Omental fat pad (tissue), 4 donors: ENCODE data around the gene ZFHX3. TPM values are rescaled to one million over a fixed set of nuclear protein-coding genes. Genes with fewer than 3 reads are reported as not detected.

ENCODE experiments used
- ATAC-seq: fragments of 150-250 bp; one replicate; pipeline ENCODE4 v1.9.1; 2016; ENCODE audit warnings: mild to moderate bottlenecking, moderate library complexity; ENCODE audit not compliant: low FRiP score
- DNase-seq: peaks from one replicate; pipeline ENCODE4 v3.0.0-alpha.2; 2019; ENCODE audit warnings: low spot score
- CTCF ChIP-seq, 3 donors: fragments of 450-650 bp; IDR thresholded peaks; one replicate each; pipeline ENCODE4 v1.5.1; 2016 to 2017; ENCODE audit warnings: antibody characterized with exemption in 3 of 3, mild to moderate bottlenecking in 3 of 3, moderate library complexity in 2 of 3
- total RNA-seq, 4 donors: library from RNA; depleted of rRNA; stranded (reverse); fragments of >200 nt; gene quantifications; one replicate each; pipeline ENCODE4 v1.1.0, GENCODE V29; 2016

Gene ZFHX3
- total RNA-seq, 4 donors from 2014 or later: 11.8 to 35.2 (median 13.7) TPM

DNA sequence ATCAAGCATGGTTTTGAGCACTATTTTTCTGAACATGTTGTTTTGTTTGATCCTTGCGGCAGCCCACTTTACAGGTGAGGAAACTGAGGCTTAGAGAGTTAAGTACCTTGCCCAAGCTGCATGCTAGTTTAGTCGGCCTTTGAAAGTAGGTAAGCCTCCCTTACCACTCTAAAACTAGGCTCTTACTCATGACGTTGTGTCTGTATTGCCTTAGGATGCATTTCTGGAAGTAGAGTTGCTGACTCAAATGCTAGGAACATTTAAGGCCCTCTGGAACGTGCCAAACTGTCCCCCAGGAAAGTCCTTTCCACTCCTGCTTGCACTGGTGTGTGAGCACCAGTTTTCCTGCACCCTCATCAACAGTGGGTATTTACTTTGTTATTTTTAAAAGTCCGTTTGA lies 76.6 kb downstream of the ZFHX3 start:
- no peak for ATAC-seq
- TF ChIP-seq CTCF (IDR thresholded peaks at IDR 0.05): no peak
- DNase-seq: no peak

DNA sequence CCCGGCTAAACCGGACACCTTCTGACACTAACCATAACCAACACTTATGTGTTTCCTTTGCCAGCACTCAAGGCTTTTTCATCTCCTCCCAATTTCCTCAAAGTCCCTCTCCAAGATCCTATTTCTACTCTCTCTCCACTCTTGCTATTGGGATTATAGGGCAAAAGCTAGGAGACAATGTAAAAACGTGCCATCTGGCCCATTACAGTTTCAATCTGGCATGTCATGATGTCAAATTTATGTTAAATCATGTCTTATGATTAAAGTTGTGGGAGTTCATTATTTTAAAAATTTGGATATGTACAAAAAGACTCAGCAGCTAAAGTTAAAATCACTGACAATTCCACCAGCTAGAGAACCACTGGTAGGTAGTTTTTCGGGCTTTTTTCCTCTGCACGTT lies 77.3 kb downstream of the ZFHX3 start:
- DNase-seq (no peak), ATAC-seq (no peak)
- TF ChIP-seq CTCF (IDR thresholded peaks at IDR 0.05): no peak

DNA sequence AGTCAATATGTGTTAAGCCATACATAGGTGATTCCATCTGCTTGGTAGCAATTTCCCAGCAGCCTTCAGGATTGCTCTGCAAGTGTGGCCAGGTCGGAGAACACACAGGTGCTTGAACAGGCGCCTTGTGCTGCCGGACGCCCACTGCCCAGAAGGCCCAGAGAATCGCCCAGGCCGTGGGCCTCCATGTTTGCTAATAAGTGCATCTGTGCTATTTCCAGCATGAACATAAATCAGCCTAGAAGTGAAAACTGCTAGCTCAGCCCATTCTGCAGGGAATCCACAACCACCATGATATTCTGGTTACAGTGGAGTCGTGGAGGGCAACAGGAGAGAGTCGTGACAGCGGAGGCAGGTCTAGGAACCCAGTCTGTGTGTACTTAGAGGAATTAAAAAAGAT lies 78.1 kb downstream of the ZFHX3 start:
- ATAC-seq (no peak), DNase-seq (no peak)
- TF ChIP-seq CTCF (IDR thresholded peaks at IDR 0.05): no peak

DNA sequence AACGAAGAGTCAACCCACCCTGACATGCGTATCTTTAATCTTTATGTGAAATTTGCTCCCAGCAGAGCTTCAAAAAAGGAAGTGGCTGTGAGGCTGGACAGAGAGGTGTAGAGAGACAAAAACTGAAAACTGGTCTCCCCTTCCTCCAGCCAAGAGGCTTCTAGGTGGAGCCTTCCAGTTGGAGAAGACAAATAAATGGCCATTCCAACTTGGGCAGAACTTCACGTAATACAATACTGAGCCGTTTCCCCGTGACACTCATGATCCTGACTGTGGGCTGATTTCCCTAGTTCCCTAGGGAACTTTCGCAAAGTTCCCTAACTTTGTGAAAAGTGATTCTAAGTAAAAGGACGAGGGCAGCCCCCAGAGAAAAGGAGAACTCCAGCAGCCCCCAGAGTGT lies 78.8 kb downstream of the ZFHX3 start:
- no peak for TF ChIP-seq CTCF (IDR thresholded peaks at IDR 0.05)
- DNase-seq: no peak
- no peak for ATAC-seq

DNA sequence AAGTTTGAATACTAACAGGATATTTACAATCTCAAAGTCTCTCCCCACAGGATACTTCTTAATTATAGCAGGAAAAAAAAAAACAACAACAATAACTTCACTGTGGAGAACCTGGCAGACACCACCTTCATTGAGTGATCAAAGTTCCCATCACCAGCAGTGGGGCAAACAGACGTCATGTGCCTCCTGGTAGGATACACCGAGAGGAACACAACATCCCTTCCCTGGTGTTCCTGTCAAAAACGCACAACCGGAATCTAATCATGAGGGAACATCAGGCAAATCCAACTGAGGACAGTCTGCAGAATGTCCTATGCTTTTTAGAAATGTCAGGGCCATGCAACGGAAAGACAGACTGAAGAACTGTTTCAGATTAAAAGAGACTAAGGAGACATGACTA lies 80.0 kb downstream of the ZFHX3 start:
- no peak for DNase-seq
- no peak for TF ChIP-seq CTCF (IDR thresholded peaks at IDR 0.05)
- ATAC-seq: no peak

GRCh38 chr16:72963533-72964315 lies 84.2 kb downstream of the ZFHX3 start:
- DNase-seq: no peak
- ATAC-seq: no peak
- TF ChIP-seq CTCF (IDR thresholded peaks at IDR 0.05): no peak

DNA sequence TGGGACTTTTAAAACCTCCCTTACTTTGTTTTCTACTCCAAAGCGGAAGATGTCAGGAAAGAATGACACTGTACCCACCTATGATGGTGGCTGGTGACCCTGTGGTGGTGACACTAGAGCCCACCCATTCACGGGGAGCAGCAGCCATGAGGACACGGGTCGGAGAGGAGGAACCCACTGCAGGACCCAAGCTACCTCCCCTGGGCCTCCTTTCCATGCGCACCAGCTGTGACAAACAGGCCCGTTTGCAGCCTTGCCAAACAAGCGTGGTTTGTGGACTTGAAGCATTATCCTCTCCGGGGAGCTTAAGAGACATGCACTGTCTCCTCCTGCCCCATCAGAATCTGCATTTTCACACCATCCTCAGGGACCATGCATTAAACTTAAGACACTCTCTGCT lies 85.6 kb downstream of the ZFHX3 start:
- no peak for TF ChIP-seq CTCF (IDR thresholded peaks at IDR 0.05)
- DNase-seq (no peak), ATAC-seq (no peak)
